CD4-positive, alpha-beta memory T cell (primary cell): ENCODE data around the gene CNDP2. TPM values are rescaled to one million over a fixed set of nuclear protein-coding genes. Genes with fewer than 3 reads are reported as not detected.
A peak's percentile ranks its signal among the peaks of the same experiment; 100 is the strongest.

ENCODE experiments used
- CTCF ChIA-PET: fragments of 350-600 bp; sonication (Branson Sonifier 250); formaldehyde crosslinking; loops from one replicate; lab custom pipeline; 2021; ENCODE audit warnings: inconsistent platforms; ENCODE audit not compliant: partially characterized antibody; lab: Charles Lee
- POLR2A ChIA-PET: fragments of 350-600 bp; sonication (Branson Sonifier 250); formaldehyde crosslinking; loops from one replicate; lab custom pipeline; 2021; ENCODE audit not compliant: partially characterized antibody; lab: Charles Lee
- DNase-seq, 5 donors: peaks; one replicate each; pipeline versions ENCODE4 v3.0.0 to v3.0.0-alpha.2; 2020 to 2022; ENCODE audit warnings: mixed read lengths in 1 of 5
- H3K27ac ChIP-seq: one replicate; pipeline ENCODE4 v1.7.0; 2013; ENCODE audit warnings: low read depth, low read length
- H3K27me3 ChIP-seq: 2 replicates; pipeline ENCODE4 v1.7.0; 2013; ENCODE audit warnings: mild to moderate bottlenecking, low read length, moderate library complexity; ENCODE audit not compliant: insufficient read depth
- H3K36me3 ChIP-seq: 2 replicates; pipeline ENCODE4 v1.7.0; 2013; ENCODE audit warnings: mild to moderate bottlenecking, low read length, moderate library complexity; ENCODE audit not compliant: insufficient read depth
- H3K4me1 ChIP-seq: 2 replicates; pipeline ENCODE4 v1.7.0; 2013; ENCODE audit warnings: mild to moderate bottlenecking, low read length, moderate library complexity; ENCODE audit not compliant: insufficient read depth
- H3K4me3 ChIP-seq, 2 donors: one replicate each; pipeline ENCODE4 v1.7.0; 2013; ENCODE audit warnings: low read length in 2 of 2, mild to moderate bottlenecking in 1 of 2
- H3K9me3 ChIP-seq, 2 donors: one replicate each; pipeline ENCODE4 v1.7.0; 2013; ENCODE audit warnings: low read length in 2 of 2, control low read depth in 1 of 2; ENCODE audit not compliant: control insufficient read depth in 1 of 2
- H3K27ac Mint-ChIP-seq, 7 donors: one replicate each; pipeline ENCODE4 v1.8.0; 2020 to 2021; ENCODE audit warnings: mixed read lengths in 7 of 7, mild to moderate bottlenecking in 6 of 7, inconsistent platforms in 3 of 7, moderate library complexity in 3 of 7
- H3K27me3 Mint-ChIP-seq, 2 donors: one replicate each; pipeline ENCODE4 v1.8.0; 2020 to 2021; ENCODE audit warnings: mixed read lengths in 2 of 2
- H3K36me3 Mint-ChIP-seq, 2 donors: one replicate each; pipeline ENCODE4 v1.8.0; 2020 to 2021; ENCODE audit warnings: mixed read lengths in 2 of 2, inconsistent platforms in 1 of 2, mild to moderate bottlenecking in 1 of 2
- H3K4me1 Mint-ChIP-seq, 4 donors: one replicate each; pipeline ENCODE4 v1.8.0; 2020 to 2021; ENCODE audit warnings: mixed read lengths in 4 of 4, mild to moderate bottlenecking in 1 of 4
- H3K4me3 Mint-ChIP-seq, 8 donors: one replicate each; pipeline ENCODE4 v1.8.0; 2020 to 2021; ENCODE audit warnings: mixed read lengths in 8 of 8, mild to moderate bottlenecking in 7 of 8, moderate library complexity in 6 of 8, inconsistent platforms in 3 of 8
- H3K9me3 Mint-ChIP-seq, 8 donors: one replicate each; pipeline ENCODE4 v1.8.0; 2020 to 2021; ENCODE audit warnings: mixed read lengths in 8 of 8, mild to moderate bottlenecking in 5 of 8, inconsistent platforms in 3 of 8, moderate library complexity in 1 of 8
- intact Hi-C: fragments of 100-400 bp; cut with micrococcal nuclease; formaldehyde crosslinking; loops from one replicate; pipeline ENCODE4 v1.15.1; 2023
- polyA plus RNA-seq, 2 donors: library from polyadenylated mRNA; unstranded; fragments of 300-500 nt; fragmentation: Illumina TruSeq; gene quantifications; one replicate each; pipeline ENCODE4 v1.2.3, GENCODE V29; 2021
- total RNA-seq, 2 experiments: library from RNA; stranded (reverse); gene quantifications; one replicate each; pipeline ENCODE4 v1.2.3, GENCODE V29; 2021

Gene CNDP2
- total and polyA plus RNA-seq, 4 experiments from 2014 or later: 123 to 153 (median 141) TPM

- no peak overlapping the region for H3K4me3 ChIP-seq
- CTCF ChIA-PET: interaction anchor here (2.2 kb wide), 1 partner anchor 13 kb away, joined by 12 read pairs; no protein-coding TSS in a partner anchor
- H3K27me3 ChIP-seq: no peaks in the 10 kb centered on the region
- no peaks in the 10 kb centered on the region for H3K4me1 ChIP-seq
- H3K27ac ChIP-seq: no peak overlapping the region
- H3K4me1 Mint-ChIP-seq: peaks cover 4 to 27% (median 12%) of the 10 kb centered on the region in 4 donors
- intact Hi-C loops: no loop called here
- H3K27me3 Mint-ChIP-seq: no peaks in the 10 kb centered on the region
- peaks cover 85% of the 10 kb centered on the region for H3K36me3 ChIP-seq
- POLR2A ChIA-PET: no interaction called here
- no peaks in the 10 kb centered on the region for H3K9me3 Mint-ChIP-seq
- no peaks in the 10 kb centered on the region for H3K9me3 ChIP-seq
- H3K36me3 Mint-ChIP-seq: peaks cover 66 to 76% of the 10 kb centered on the region in 2 donors
- no peak for DNase-seq
- H3K27ac Mint-ChIP-seq: peak overlapping the region in 2 of 7 donors; percentile 37 to 86
- no peak overlapping the region for H3K4me3 Mint-ChIP-seq
Observed at GRCh38 chr18:74506448-74507084, 10.4 kb downstream of the CNDP2 start.

GRCh38 chr18:74507097-74507881 lies 11.1 kb downstream of the CNDP2 start:
- H3K36me3 Mint-ChIP-seq: peaks cover 64 to 78% of the 10 kb centered on the region in 2 donors
- no peaks in the 10 kb centered on the region for H3K4me1 ChIP-seq

GRCh38 chr18:74507927-74508326 lies 11.8 kb downstream of the CNDP2 start:
- H3K4me3 ChIP-seq: no peak overlapping the region
- Mint-ChIP-seq H3K36me3 (peaks cover 64 to 77% of the 10 kb centered on the region in 2 donors), H3K4me1 (peaks cover 4 to 27% (median 7%) of the 10 kb centered on the region in 4 donors), H3K27me3 (no peaks in the 10 kb centered on the region), H3K4me3 (no peak overlapping the region), H3K27ac (no peak overlapping the region), H3K9me3 (no peaks in the 10 kb centered on the region)
- DNase-seq: no peak
- H3K27me3 ChIP-seq: no peaks in the 10 kb centered on the region
- CTCF ChIA-PET: no interaction called here
- no peaks in the 10 kb centered on the region for H3K4me1 ChIP-seq
- H3K36me3 ChIP-seq: peaks cover 88% of the 10 kb centered on the region
- H3K27ac ChIP-seq: no peak overlapping the region
- H3K9me3 ChIP-seq: no peaks in the 10 kb centered on the region
- POLR2A ChIA-PET: no interaction called here
- intact Hi-C loops: no loop called here

More at GRCh38 chr18:74507097-74507881, 11.1 kb downstream of the CNDP2 start:
- Histone ChIP-seq H3K9me3 (no peaks in the 10 kb centered on the region), H3K4me3 (no peak overlapping the region), H3K27ac (no peak overlapping the region), H3K27me3 (no peaks in the 10 kb centered on the region), H3K36me3 (peaks cover 88% of the 10 kb centered on the region)
- ChIA-PET POLR2A (no interaction called here), CTCF (no interaction called here)
- Mint-ChIP-seq H3K27me3 (no peaks in the 10 kb centered on the region), H3K9me3 (no peaks in the 10 kb centered on the region), H3K4me1 (peaks cover 4 to 27% (median 10%) of the 10 kb centered on the region in 4 donors), H3K4me3 (no peak overlapping the region), H3K27ac (peak overlapping the region in 1 of 7 donors; percentile 53)
- intact Hi-C loops: no loop called here
- DNase-seq: no peak

- no peak overlapping the region for H3K27ac ChIP-seq
- H3K9me3 ChIP-seq: no peaks in the 10 kb centered on the region
- H3K4me1 Mint-ChIP-seq: peaks cover under 1 to 24% (median 4%) of the 10 kb centered on the region in 4 donors
- no peak for DNase-seq
- no peak overlapping the region for H3K4me3 ChIP-seq
- H3K27me3 Mint-ChIP-seq: no peaks in the 10 kb centered on the region
- H3K9me3 Mint-ChIP-seq: no peaks in the 10 kb centered on the region
- no peak overlapping the region for H3K27ac Mint-ChIP-seq
- no peaks in the 10 kb centered on the region for H3K27me3 ChIP-seq
- ChIA-PET CTCF (interaction anchor here (1.7 kb wide), 1 partner anchor 15 kb away, joined by 4 read pairs; no protein-coding TSS in a partner anchor), POLR2A (no interaction called here)
- peaks cover 62 to 77% of the 10 kb centered on the region in 2 donors for H3K36me3 Mint-ChIP-seq
- H3K4me1 ChIP-seq: no peaks in the 10 kb centered on the region
- no peak overlapping the region for H3K4me3 Mint-ChIP-seq
- H3K36me3 ChIP-seq: peaks cover 88% of the 10 kb centered on the region
- intact Hi-C loops: no loop called here
Observed at GRCh38 chr18:74508366-74508765, 12.2 kb downstream of the CNDP2 start.

GRCh38 chr18:74508821-74509225 lies 12.7 kb downstream of the CNDP2 start:
- intact Hi-C loops: no loop called here
- H3K27me3 ChIP-seq: no peaks in the 10 kb centered on the region

GRCh38 chr18:74509856-74510769 lies 13.9 kb downstream of the CNDP2 start:
- no peak for DNase-seq
- Histone ChIP-seq H3K27me3 (no peaks in the 10 kb centered on the region), H3K36me3 (peaks cover 89% of the 10 kb centered on the region), H3K4me1 (no peaks in the 10 kb centered on the region), H3K27ac (no peak overlapping the region), H3K9me3 (no peaks in the 10 kb centered on the region), H3K4me3 (no peak overlapping the region)
- no peaks in the 10 kb centered on the region for H3K27me3 Mint-ChIP-seq
- ChIA-PET POLR2A (interaction anchor here (0.9 kb wide), 1 partner anchor 87 kb away, joined by 3 read pairs; the partner anchor contains the start of gene ZNF407), CTCF (interaction anchor here (1.7 kb wide), 1 partner anchor 17 kb away, joined by 4 read pairs; no protein-coding TSS in a partner anchor)
- intact Hi-C loops: no loop called here
- H3K36me3 Mint-ChIP-seq: peaks cover 56 to 85% of the 10 kb centered on the region in 2 donors
- H3K4me1 Mint-ChIP-seq: peaks cover 0 to 20% (median 4%) of the 10 kb centered on the region in 4 donors
- H3K27ac Mint-ChIP-seq: peak overlapping the region in 1 of 7 donors; percentile 22
- no peaks in the 10 kb centered on the region for H3K9me3 Mint-ChIP-seq
- no peak overlapping the region for H3K4me3 Mint-ChIP-seq

More at GRCh38 chr18:74508821-74509225, 12.7 kb downstream of the CNDP2 start:
- Mint-ChIP-seq H3K27ac (no peak overlapping the region), H3K4me1 (peaks cover 0 to 20% (median 4%) of the 10 kb centered on the region in 4 donors), H3K36me3 (peaks cover 57 to 79% of the 10 kb centered on the region in 2 donors), H3K27me3 (no peaks in the 10 kb centered on the region), H3K9me3 (no peaks in the 10 kb centered on the region), H3K4me3 (no peak overlapping the region)
- Histone ChIP-seq H3K4me1 (no peaks in the 10 kb centered on the region), H3K36me3 (peaks cover 89% of the 10 kb centered on the region), H3K4me3 (no peak overlapping the region), H3K9me3 (no peaks in the 10 kb centered on the region), H3K27ac (no peak overlapping the region)
- DNase-seq: no peak
- ChIA-PET CTCF (interaction anchor here (1.7 kb wide), 1 partner anchor 15 kb away, joined by 4 read pairs; no protein-coding TSS in a partner anchor), POLR2A (no interaction called here)
